ENCODE data around the gene C9orf50. TPM values are rescaled to one million over a fixed set of nuclear protein-coding genes. Genes with fewer than 3 reads are reported as not detected.

Gene C9orf50
- total and polyA plus RNA-seq, 2 donors (not counting 3 experiments of a cell fraction or from before 2014, with no cell fraction given): not detected

DNA sequence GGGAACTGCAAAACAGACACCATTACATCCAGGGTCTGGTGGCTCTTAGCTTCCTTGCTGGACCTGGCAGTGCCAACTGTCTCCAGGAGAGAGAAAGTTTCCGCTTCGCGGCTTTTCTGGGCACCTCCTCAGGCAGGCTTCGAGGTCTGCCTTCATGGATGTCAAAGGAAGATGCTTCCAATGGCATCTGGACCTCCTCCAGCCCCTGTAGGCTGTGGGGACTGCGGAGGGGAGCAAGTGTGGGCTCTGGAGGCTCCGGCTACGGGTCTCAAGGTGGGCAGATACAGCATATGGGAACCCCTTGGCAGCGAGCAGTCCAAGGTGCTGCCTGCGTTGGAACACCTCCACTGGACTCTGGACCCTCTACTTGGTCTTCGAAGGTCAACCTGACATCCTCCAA, 6.0 kb downstream of the C9orf50 start:
- no peak for DNase-seq (ENCODE audit: low read depth, low spot score)
- Histone ChIP-seq H3K27me3 (ENCODE audit: control insufficient read depth in 2 of 2, insufficient read depth in 2 of 2, low read length in 2 of 2) (peaks cover 0 to 5% of the 10 kb centered on the region in 2 experiments), H4K20me1 (replicated peaks; ENCODE audit: control insufficient read depth, extremely low read depth, insufficient read depth, low read length) (no peaks in the 10 kb centered on the region), H3K9me1 (replicated peaks; ENCODE audit: control insufficient read depth, extremely low read depth, insufficient read depth, low read length) (no peaks in the 10 kb centered on the region), H3K27ac (ENCODE audit: insufficient read depth, low read depth, low read length) (no peak overlapping the region), H3K4me3 (replicated peaks in 1 of 3; ENCODE audit: insufficient read depth in 1 of 3, low read depth in 1 of 3, low read length in 3 of 3) (no peak overlapping the region), H3K79me2 (ENCODE audit: control insufficient read depth, insufficient read depth, low read length) (no peaks in the 10 kb centered on the region), H3K9me3 (replicated peaks; ENCODE audit: control insufficient read depth, insufficient read depth, low read length) (no peaks in the 10 kb centered on the region), H3K4me2 (ENCODE audit: insufficient read depth, low read length) (no peak overlapping the region), H2AFZ (ENCODE audit: low read depth, low read length) (no peak overlapping the region), H3K4me1 (ENCODE audit: control insufficient read depth, extremely low read depth, insufficient read depth, low read length) (peaks cover 4% of the 10 kb centered on the region), H3K36me3 (ENCODE audit: control insufficient read depth in 2 of 2, extremely low read depth in 1 of 2, insufficient read depth in 2 of 2, low read length in 2 of 2) (no peaks in the 10 kb centered on the region), H3K9ac (replicated peaks; ENCODE audit: extremely low read depth, insufficient read depth, low read length) (no peak overlapping the region)
- no TSS peak for BruUV-seq (replicated peaks)
- TF ChIP-seq EZH2 (IDR thresholded peaks at IDR 0.05; ENCODE audit: borderline replicate concordance, low read depth, low read length, severe bottlenecking): no peak
- TF ChIP-seq POLR2A (IDR thresholded peaks at IDR 0.05; ENCODE audit: low read depth, low read length): no peak
- no peak for TF ChIP-seq FOS (IDR thresholded peaks at IDR 0.05; ENCODE audit: borderline replicate concordance, insufficient read depth, low read length)
- no peak for TF ChIP-seq MYC (IDR thresholded peaks at IDR 0.05; ENCODE audit: low read depth, low read length)
- TF ChIP-seq CTCF (IDR thresholded peaks at IDR 0.05; ENCODE audit: extremely low read depth in 1 of 2, insufficient read depth in 1 of 2, low read depth in 1 of 2, low read length in 2 of 2): no peak
- no peak for TF ChIP-seq JUN (IDR thresholded peaks at IDR 0.05; ENCODE audit: borderline replicate concordance, insufficient read depth, insufficient read length, low read depth)
- no peak for TF ChIP-seq GATA2 (IDR thresholded peaks at IDR 0.05; ENCODE audit: insufficient read depth, insufficient read length, low read depth, low read length)
- no peak for TF ChIP-seq POLR2AphosphoS5 (IDR thresholded peaks at IDR 0.05; ENCODE audit: insufficient read depth, low read depth, low read length)
- no peak for TF ChIP-seq MAX (IDR thresholded peaks at IDR 0.05; ENCODE audit: insufficient read depth, insufficient read length)
- ChIA-PET CTCF (interaction anchor here (1.9 to 6.9 kb wide), 5 partner anchors 10 to 485 kb away, joined by 4 to 89 read pairs (median 19); partner anchors contain the start of gene NTMT1), POLR2A (no interaction called here)
- intact Hi-C loops (cut with micrococcal nuclease): loop anchor here (5.0 to 10.0 kb wide), 2 partner anchors 293 to 610 kb away; no protein-coding TSS in a partner anchor
- dilution Hi-C loops (cut with MboI; ENCODE audit: extremely low pct_ligation_motif_present, low sequenced_read_pairs): no loop called here
- no peak for FAIRE-seq
